ENCODE measurements around the gene AKAP6. TPM values are rescaled to one million over a fixed set of nuclear protein-coding genes. Genes with fewer than 3 reads are reported as not detected.

AKAP6 gene
- total RNA-seq, 1 donor from 2014 or later, result 4.7 TPM

DNA sequence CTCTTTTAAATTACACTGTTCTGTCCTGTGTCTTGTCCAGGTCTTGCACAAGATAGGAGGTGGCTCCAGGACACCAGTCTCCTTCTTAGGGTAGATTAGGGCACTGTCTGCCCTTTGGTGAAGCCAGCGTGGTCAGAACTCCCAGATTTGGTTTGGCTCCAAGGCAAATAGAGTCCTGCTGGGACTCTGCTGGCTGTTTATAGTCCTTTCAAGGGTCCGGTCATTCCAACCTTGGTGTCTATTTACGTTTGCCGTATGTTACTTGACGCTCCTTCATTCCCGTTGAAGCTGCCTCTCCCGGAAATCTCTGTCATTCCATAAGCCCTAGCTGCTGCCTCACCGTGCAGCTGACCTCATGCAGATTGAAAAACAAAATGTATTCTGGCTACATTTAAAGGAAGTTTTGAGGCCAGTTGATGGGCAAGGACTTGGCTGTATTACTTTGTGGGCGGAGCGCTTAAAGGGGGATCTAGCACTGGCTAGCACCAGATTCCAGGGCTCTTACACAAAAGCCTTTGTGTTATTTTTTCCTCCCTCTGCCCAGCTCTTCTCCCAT, 180.6 kb downstream of the AKAP6 start:
- H3K9me3 Mint-ChIP-seq, result peaks cover 5% of the 10 kb centered on the region
- no peak for TF ChIP-seq CTCF (conservative IDR thresholded peaks at IDR 0.05)
- no peaks in the 10 kb centered on the region for H3K27me3 Mint-ChIP-seq
- no peak for DNase-seq (ENCODE audit: extremely low spot score, unreplicated experiment)
- H3K36me3 Mint-ChIP-seq, result no peaks in the 10 kb centered on the region
- no peak overlapping the region for H3K4me3 Mint-ChIP-seq
- peaks cover 41% of the 10 kb centered on the region for H3K4me1 Mint-ChIP-seq (ENCODE audit: unreplicated experiment)
- H3K27ac Mint-ChIP-seq, result peak overlapping the region; percentile 8

- Mint-ChIP-seq H3K27ac (no peak overlapping the region), H3K4me1 (ENCODE audit: unreplicated experiment) (peaks cover 44% of the 10 kb centered on the region), H3K4me3 (no peak overlapping the region)
Measured at GRCh38 chr14:32510815-32511214, 181.7 kb downstream of the AKAP6 start.

DNA sequence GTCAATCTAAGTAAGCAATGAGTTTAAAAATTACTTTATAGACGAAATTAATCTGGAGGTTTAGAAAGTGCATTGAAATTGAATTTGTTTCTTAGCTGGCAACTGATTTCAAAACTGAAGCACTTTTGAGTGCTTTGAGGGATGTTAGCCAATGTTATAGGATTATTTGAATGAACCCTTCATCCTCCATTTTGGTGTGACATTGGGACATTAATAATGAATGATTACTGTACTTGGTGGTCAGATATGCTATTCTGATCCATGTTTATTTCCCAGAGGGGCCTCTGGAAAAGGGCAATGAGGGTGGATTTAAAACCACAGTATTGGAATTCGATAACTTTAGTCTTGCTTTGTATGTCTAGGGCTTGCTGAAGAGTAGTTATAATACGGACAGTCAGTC, 183.2 kb downstream of the AKAP6 start:
- H3K27me3 Mint-ChIP-seq, result no peaks in the 10 kb centered on the region
- DNase-seq (ENCODE audit: extremely low spot score, unreplicated experiment), result no peak
- H3K9me3 Mint-ChIP-seq, result peaks cover 5% of the 10 kb centered on the region
- no peak for TF ChIP-seq CTCF (conservative IDR thresholded peaks at IDR 0.05)
- H3K36me3 Mint-ChIP-seq, result no peaks in the 10 kb centered on the region
- no peak overlapping the region for H3K27ac Mint-ChIP-seq
- peaks cover 41% of the 10 kb centered on the region for H3K4me1 Mint-ChIP-seq (ENCODE audit: unreplicated experiment)
- no peak overlapping the region for H3K4me3 Mint-ChIP-seq

More at GRCh38 chr14:32510815-32511214, 181.7 kb downstream of the AKAP6 start:
- no peaks in the 10 kb centered on the region for H3K36me3 Mint-ChIP-seq
- no peak for TF ChIP-seq CTCF (conservative IDR thresholded peaks at IDR 0.05)
- DNase-seq (ENCODE audit: extremely low spot score, unreplicated experiment), result no peak
- no peaks in the 10 kb centered on the region for H3K27me3 Mint-ChIP-seq
- peaks cover 5% of the 10 kb centered on the region for H3K9me3 Mint-ChIP-seq

DNA sequence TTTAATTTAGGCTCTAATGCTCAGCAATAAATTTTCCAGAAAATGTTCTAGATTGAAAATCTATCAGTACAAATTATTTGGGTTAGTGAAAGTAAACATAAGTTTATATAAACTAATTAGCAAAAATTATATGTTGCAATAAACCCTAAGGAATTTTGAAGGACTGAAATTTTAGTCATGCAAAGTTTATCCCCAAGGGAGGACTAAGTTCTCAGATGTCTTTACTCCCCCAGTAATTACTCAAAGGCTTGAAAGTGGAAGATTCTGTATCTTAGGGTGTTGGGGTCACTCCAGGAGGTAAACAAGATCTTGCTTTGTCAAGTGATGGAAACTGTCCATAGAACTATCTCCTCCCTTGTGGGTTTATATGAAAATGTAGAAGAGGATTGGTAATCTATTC, 183.7 kb downstream of the AKAP6 start:
- DNase-seq (ENCODE audit: extremely low spot score, unreplicated experiment), result no peak
- Mint-ChIP-seq H3K27ac (no peak overlapping the region), H3K4me1 (ENCODE audit: unreplicated experiment) (peaks cover 38% of the 10 kb centered on the region), H3K4me3 (no peak overlapping the region), H3K36me3 (no peaks in the 10 kb centered on the region), H3K9me3 (peaks cover 5% of the 10 kb centered on the region), H3K27me3 (no peaks in the 10 kb centered on the region)
- no peak for TF ChIP-seq CTCF (conservative IDR thresholded peaks at IDR 0.05)

- Mint-ChIP-seq H3K9me3 (peaks cover 5% of the 10 kb centered on the region), H3K36me3 (no peaks in the 10 kb centered on the region), H3K4me3 (no peak overlapping the region), H3K27ac (peak overlapping the region; percentile 51), H3K27me3 (no peaks in the 10 kb centered on the region), H3K4me1 (ENCODE audit: unreplicated experiment) (peaks cover 32% of the 10 kb centered on the region)
- peak; percentile 73 for TF ChIP-seq CTCF (conservative IDR thresholded peaks at IDR 0.05)
- DNase-seq (ENCODE audit: extremely low spot score, unreplicated experiment), result no peak
Measured at GRCh38 chr14:32513571-32514009, 184.5 kb downstream of the AKAP6 start.

- no peak overlapping the region for H3K4me3 Mint-ChIP-seq
- no peak overlapping the region for H3K27ac Mint-ChIP-seq
- TF ChIP-seq CTCF (conservative IDR thresholded peaks at IDR 0.05), result no peak
- H3K9me3 Mint-ChIP-seq, result peaks cover 5% of the 10 kb centered on the region
- no peak for DNase-seq (ENCODE audit: extremely low spot score, unreplicated experiment)
- H3K27me3 Mint-ChIP-seq, result no peaks in the 10 kb centered on the region
- H3K36me3 Mint-ChIP-seq, result no peaks in the 10 kb centered on the region
- H3K4me1 Mint-ChIP-seq (ENCODE audit: unreplicated experiment), result peaks cover 32% of the 10 kb centered on the region
Measured at GRCh38 chr14:32514236-32514635, 185.1 kb downstream of the AKAP6 start.
